Lower leg skin (tissue), 3 donors: ENCODE data around the gene RDM1.

Experiments used
- CTCF ChIP-seq, 3 donors: fragments of 450-650 bp; IDR thresholded peaks; one replicate each; pipeline ENCODE4 v1.5.1; 2016; ENCODE audit warnings: antibody characterized with exemption in 3 of 3, mild to moderate bottlenecking in 3 of 3, moderate library complexity in 2 of 3
- POLR2A ChIP-seq, 2 donors: fragments of 450-650 bp; IDR thresholded peaks; one replicate each; pipeline ENCODE4 v1.6.1; 2016 to 2017; ENCODE audit warnings: antibody characterized with exemption in 2 of 2, mild to moderate bottlenecking in 1 of 2, moderate library complexity in 1 of 2

- no peak for TF ChIP-seq POLR2A (IDR thresholded peaks at IDR 0.05)
- no peak for TF ChIP-seq CTCF (IDR thresholded peaks at IDR 0.05)
Observed at GRCh38 chr17:35895636-35896587, 34.7 kb downstream of the RDM1 start.
